Gastrocnemius medialis (tissue), 4 donors: Measurements from ENCODE around the gene LRRC23.

Source experiments
- CTCF ChIP-seq, 5 experiments: fragments of 450-650 bp in 3 of 5; fragments of 200-600 bp in 2 of 5; sonication (generic) in 2 of 5; IDR thresholded peaks in 4 of 5; conservative IDR thresholded peaks in 1 of 5; 1 replicate in 4 of 5; 2 replicates in 1 of 5; pipeline ENCODE4 v1.5.1; 2016 to 2019; ENCODE audit warnings: antibody characterized with exemption in 5 of 5, mild to moderate bottlenecking in 3 of 5, moderate library complexity in 3 of 5
- POLR2A ChIP-seq, 2 donors: fragments of 450-650 bp; IDR thresholded peaks; one replicate each; pipeline ENCODE4 v1.6.1; 2017; ENCODE audit warnings: antibody characterized with exemption in 2 of 2, mild to moderate bottlenecking in 2 of 2, moderate library complexity in 2 of 2

GRCh38 chr12:6871052-6871957 is 33.3 kb upstream of the LRRC23 start:
- no peak for TF ChIP-seq POLR2A (IDR thresholded peaks at IDR 0.05)
- no peak for TF ChIP-seq CTCF (IDR thresholded peaks at IDR 0.05 in 4 of 5, conservative IDR thresholded peaks at IDR 0.05 in 1 of 5)
